HCT116 (cell line): Measurements from ENCODE around the gene PGRMC1. TPM values are rescaled to one million over a fixed set of nuclear protein-coding genes. Genes with fewer than 3 reads are reported as not detected.

Source experiments
- ATAC-seq: fragments of 200-7000 bp; cut with Tn5 transposase; 2 replicates; pipeline ENCODE4 v1.9.1; 2020; ENCODE audit warnings: mild to moderate bottlenecking, moderate library complexity
- BruUV-seq: library from RNA; stranded (reverse); fragments of 400-500 nt; replicated peaks from 2 replicates; lab custom pipeline; 2021; lab: Mats Ljungman, UMichigan
- CTCF ChIA-PET: fragments of 300-600 bp; sonication (Branson Sonifier 250); formaldehyde crosslinking; loops from one replicate; lab custom pipeline; 2021; ENCODE audit warnings: antibody characterized with exemption; lab: Charles Lee
- POLR2A ChIA-PET: fragments of 300-600, 350-600 bp; sonication (Branson Sonifier 250); formaldehyde crosslinking; loops from one replicate; lab custom pipeline; 2021; ENCODE audit warnings: antibody characterized with exemption; lab: Charles Lee
- RAD21 ChIA-PET, 2 experiments: fragments of 300-600 bp; sonication (Branson Sonifier 250); formaldehyde crosslinking; loops; one replicate each; lab custom pipeline; 2023; ENCODE audit warnings: low total read pairs in 2 of 2; ENCODE audit not compliant: uncharacterized antibody in 2 of 2, unreplicated experiment in 2 of 2, low non-redundant PET in 1 of 2; lab: Charles Lee
- DNase-seq: peaks from one replicate; pipeline ENCODE4 v3.0.0-alpha.2; 2010; ENCODE audit warnings: low read depth, low spot score
- H2AFZ ChIP-seq: fragments of 200-600 bp; shearing (Covaris generic), sonication (generic); 2 replicates; pipeline ENCODE4 v1.6.1; 2017; ENCODE audit warnings: low read depth, mixed run types, mixed read lengths, antibody characterized with exemption, low read length; ENCODE audit not compliant: poor library complexity, severe bottlenecking
- H3K27ac ChIP-seq: 2 replicates; pipeline ENCODE4 v1.5.1; 2012; ENCODE audit warnings: low read depth, low read length
- H3K27me3 ChIP-seq: fragments of 200-600 bp; sonication (generic); 2 replicates; pipeline ENCODE4 v1.6.1; 2016; ENCODE audit warnings: mixed run types, low read length, mixed read lengths; ENCODE audit not compliant: insufficient read depth
- H3K36me3 ChIP-seq, 2 experiments: fragments of 200-500 bp in 1 of 2; fragments of 200-600 bp in 1 of 2; sonication (Bioruptor generic) in 1 of 2; sonication (generic) in 1 of 2; 2 replicates each; pipeline versions ENCODE4 v1.5.1 to v1.6.1; 2014 to 2016; ENCODE audit warnings: low read length in 2 of 2, inconsistent platforms in 1 of 2, mixed read lengths in 1 of 2, mixed run types in 1 of 2; ENCODE audit not compliant: insufficient read depth in 2 of 2, control insufficient read depth in 1 of 2
- H3K4me1 ChIP-seq, 2 experiments: fragments of 200-600 bp in 1 of 2; sonication (generic) in 1 of 2; 2 replicates each; pipeline versions ENCODE4 v1.5.1 to v1.6.1; 2012 to 2017; ENCODE audit warnings: low read length in 2 of 2, inconsistent platforms in 1 of 2, mild to moderate bottlenecking in 1 of 2, mixed read lengths in 1 of 2, mixed run types in 1 of 2, moderate library complexity in 1 of 2; ENCODE audit not compliant: insufficient read depth in 2 of 2, control insufficient read depth in 1 of 2
- H3K4me2 ChIP-seq: fragments of 200-600 bp; sonication (generic); 2 replicates; pipeline ENCODE4 v1.6.1; 2017; ENCODE audit warnings: mixed run types, low read length, mixed read lengths
- H3K4me3 ChIP-seq, 2 experiments: fragments of 200-600 bp in 1 of 2; sonication (generic) in 1 of 2; replicated peaks in 1 of 2; 2 replicates each; pipeline ENCODE4 v1.5.1; 2011 to 2016; ENCODE audit warnings: low read length in 2 of 2, control low read depth in 1 of 2, low read depth in 1 of 2, mild to moderate bottlenecking in 1 of 2, mixed read lengths in 1 of 2, mixed run types in 1 of 2
- H3K79me2 ChIP-seq: fragments of 200-600 bp; sonication (generic); 2 replicates; pipeline ENCODE4 v1.6.1; 2017; ENCODE audit warnings: mild to moderate bottlenecking, mixed run types, low read length, moderate library complexity, mixed read lengths; ENCODE audit not compliant: insufficient read depth
- H3K9ac ChIP-seq: fragments of 200-600 bp; sonication (generic); 2 replicates; pipeline ENCODE4 v1.6.1; 2016; ENCODE audit warnings: low read length, mixed read lengths
- H3K9me2 ChIP-seq: fragments of 200-600 bp; sonication (generic), shearing (Covaris generic); 2 replicates; pipeline ENCODE4 v1.6.1; 2017; ENCODE audit warnings: mixed run types, mild to moderate bottlenecking, moderate library complexity; ENCODE audit not compliant: insufficient read depth
- H3K9me3 ChIP-seq, 2 experiments: fragments of 200-500 bp in 1 of 2; fragments of 200-600 bp in 1 of 2; sonication (Bioruptor generic) in 1 of 2; sonication (generic) in 1 of 2; 2 replicates each; pipeline ENCODE4 v1.6.1; 2014 to 2017; ENCODE audit warnings: low read length in 2 of 2, mixed read lengths in 2 of 2, inconsistent platforms in 1 of 2, low read depth in 1 of 2, mild to moderate bottlenecking in 1 of 2, mixed run types in 1 of 2, moderate library complexity in 1 of 2; ENCODE audit not compliant: control insufficient read depth in 1 of 2, insufficient read depth in 1 of 2
- H4K20me1 ChIP-seq: fragments of 200-600 bp; sonication (generic), shearing (Covaris generic); 2 replicates; pipeline ENCODE4 v1.6.1; 2017; ENCODE audit warnings: mixed run types, mild to moderate bottlenecking, moderate library complexity; ENCODE audit not compliant: insufficient read depth
- CEBPB ChIP-seq: IDR thresholded peaks from 2 replicates; pipeline ENCODE4 v1.6.1; 2012; ENCODE audit warnings: low read depth
- ELF1 ChIP-seq: IDR thresholded peaks from 2 replicates; pipeline ENCODE4 v1.6.1; 2012; ENCODE audit warnings: low read depth, borderline replicate concordance
- EZH2 ChIP-seq: fragments of 200-600 bp; sonication (generic); IDR thresholded peaks from 2 replicates; pipeline ENCODE4 v1.6.1; 2017; ENCODE audit warnings: antibody characterized with exemption, mixed run types
- EZH2phosphoT487 ChIP-seq: fragments of 200-600 bp; IDR thresholded peaks from 2 replicates; pipeline ENCODE4 v1.6.1; 2018; ENCODE audit warnings: antibody characterized with exemption, borderline replicate concordance
- POLR2A ChIP-seq: IDR thresholded peaks from 2 replicates; pipeline ENCODE4 v1.7.0; 2011; ENCODE audit warnings: borderline replicate concordance; ENCODE audit not compliant: insufficient read depth, insufficient read length; ENCODE audit errors: extremely low read depth
- POLR2AphosphoS5 ChIP-seq: IDR thresholded peaks from 2 replicates; pipeline ENCODE4 v1.6.1; 2011; ENCODE audit warnings: mild to moderate bottlenecking, low read depth, low read length, moderate library complexity
- SIN3A ChIP-seq: IDR thresholded peaks from 2 replicates; pipeline ENCODE4 v1.6.1; 2012; ENCODE audit warnings: low read depth
- SP1 ChIP-seq: IDR thresholded peaks from 2 replicates; pipeline ENCODE4 v1.6.1; 2012; ENCODE audit warnings: low read depth
- SRF ChIP-seq: IDR thresholded peaks from 2 replicates; pipeline ENCODE4 v1.6.1; 2012; ENCODE audit warnings: low read depth
- YY1 ChIP-seq: IDR thresholded peaks from 2 replicates; pipeline ENCODE4 v1.6.1; 2011; ENCODE audit warnings: low read length, low read depth, moderate library complexity, mild to moderate bottlenecking; ENCODE audit not compliant: insufficient replicate concordance; ENCODE audit errors: extremely low read depth
- ZNF274 ChIP-seq: fragments of 200-500 bp; sonication (Bioruptor generic); IDR thresholded peaks from 2 replicates; pipeline ENCODE4 v1.6.1; 2014; ENCODE audit warnings: mild to moderate bottlenecking, low read depth, low read length, inconsistent platforms
- intact Hi-C: fragments of 100-400 bp; cut with micrococcal nuclease; formaldehyde crosslinking; loops from 2 replicates; pipeline ENCODE4 v1.10.0; 2022
- total RNA-seq: library from RNA; stranded (reverse); gene quantifications from one replicate; pipeline ENCODE4 v1.2.1, GENCODE V29; 2021; ENCODE audit not compliant: unreplicated experiment
- TF ChIP-seq, protein P1 (sequence below), 3 experiments: fragments of 200-600 bp in 1 of 3; sonication (generic) in 1 of 3; IDR thresholded peaks in 2 of 3; conservative IDR thresholded peaks in 1 of 3; 2 replicates each; pipeline ENCODE4 v1.5.1; 2012 to 2017; ENCODE audit warnings: low read depth in 2 of 3, low read length in 2 of 3, antibody characterized with exemption in 1 of 3, borderline replicate concordance in 1 of 3, control low read depth in 1 of 3, mild to moderate bottlenecking in 1 of 3, mixed read lengths in 1 of 3, mixed run types in 1 of 3, moderate library complexity in 1 of 3; ENCODE audit not compliant: insufficient read depth in 1 of 3
- TF ChIP-seq, protein P2 (sequence below): IDR thresholded peaks from 2 replicates; pipeline ENCODE4 v1.6.1; 2011; ENCODE audit warnings: mild to moderate bottlenecking, low read length, moderate library complexity; ENCODE audit not compliant: insufficient replicate concordance; ENCODE audit errors: extremely low read depth

The PGRMC1 gene
- total RNA-seq, 1 experiment from 2014 or later, result 81.6 TPM

DNA sequence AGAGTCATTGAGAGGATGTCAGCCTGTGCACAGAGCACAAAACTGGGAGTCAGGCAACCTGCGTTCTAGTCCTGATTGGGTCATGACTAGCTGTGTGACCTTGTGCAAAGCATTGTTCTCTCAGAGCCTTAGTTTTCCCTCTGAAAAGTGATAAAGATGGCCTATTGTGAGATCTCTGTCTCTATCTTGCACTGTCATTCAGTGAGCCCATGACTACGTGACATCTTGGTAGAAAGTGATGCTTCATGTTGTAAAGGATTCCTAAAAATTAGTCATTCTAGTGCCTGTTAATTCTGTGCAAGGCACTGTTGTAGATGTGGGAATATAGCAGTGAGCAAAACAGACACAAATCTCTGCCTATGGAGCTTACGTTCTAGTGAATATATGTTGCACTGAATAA is 2.5 kb downstream of the PGRMC1 start:
- RAD21 ChIA-PET, result no interaction called here

DNA sequence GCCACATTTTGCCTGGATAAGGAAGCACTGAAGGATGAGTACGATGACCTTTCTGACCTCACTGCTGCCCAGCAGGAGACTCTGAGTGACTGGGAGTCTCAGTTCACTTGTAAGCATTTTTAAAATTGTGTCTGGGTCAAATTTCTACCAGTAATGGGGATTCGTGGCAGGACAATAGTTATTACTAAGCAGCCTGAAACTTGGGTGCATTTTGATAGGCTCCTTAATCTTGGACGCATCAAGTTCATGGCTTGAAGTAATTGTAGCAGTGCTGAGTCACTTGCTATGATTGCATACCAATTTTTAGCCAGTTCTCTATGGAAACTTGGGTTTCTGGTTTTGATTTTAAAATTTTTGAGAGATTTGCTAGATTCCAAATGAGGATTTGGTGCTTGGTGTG is 4.3 kb downstream of the PGRMC1 start:
- ChIA-PET POLR2A (no interaction called here), CTCF (no interaction called here), RAD21 (no interaction called here)
- H2AFZ ChIP-seq, result no peak overlapping the region
- intact Hi-C loops, result no loop called here
- no peak overlapping the region for H3K27ac ChIP-seq
- no peak overlapping the region for H3K9ac ChIP-seq
- H4K20me1 ChIP-seq, result no peaks in the 10 kb centered on the region
- peaks cover 0 to 11% of the 10 kb centered on the region in 2 experiments; a peak in 3 of 4 replicates for H3K36me3 ChIP-seq
- no peaks in the 10 kb centered on the region for H3K27me3 ChIP-seq
- no peaks in the 10 kb centered on the region for H3K9me3 ChIP-seq
- H3K79me2 ChIP-seq, result peaks cover 53% of the 10 kb centered on the region
- H3K4me2 ChIP-seq, result no peak overlapping the region
- no peak for DNase-seq
- H3K9me2 ChIP-seq, result no peaks in the 10 kb centered on the region
- peaks cover 0 to 12% of the 10 kb centered on the region in 2 experiments; a peak in 2 of 4 replicates for H3K4me1 ChIP-seq
- no TSS peak for BruUV-seq
- H3K4me3 ChIP-seq, result no peak overlapping the region
- TF ChIP-seq POLR2AphosphoS5, result no peak
- TF ChIP-seq CEBPB, result no peak
- no peak for TF ChIP-seq POLR2A
- no peak for TF ChIP-seq SP1
- TF ChIP-seq ELF1, result no peak
- TF ChIP-seq, protein P1, sequence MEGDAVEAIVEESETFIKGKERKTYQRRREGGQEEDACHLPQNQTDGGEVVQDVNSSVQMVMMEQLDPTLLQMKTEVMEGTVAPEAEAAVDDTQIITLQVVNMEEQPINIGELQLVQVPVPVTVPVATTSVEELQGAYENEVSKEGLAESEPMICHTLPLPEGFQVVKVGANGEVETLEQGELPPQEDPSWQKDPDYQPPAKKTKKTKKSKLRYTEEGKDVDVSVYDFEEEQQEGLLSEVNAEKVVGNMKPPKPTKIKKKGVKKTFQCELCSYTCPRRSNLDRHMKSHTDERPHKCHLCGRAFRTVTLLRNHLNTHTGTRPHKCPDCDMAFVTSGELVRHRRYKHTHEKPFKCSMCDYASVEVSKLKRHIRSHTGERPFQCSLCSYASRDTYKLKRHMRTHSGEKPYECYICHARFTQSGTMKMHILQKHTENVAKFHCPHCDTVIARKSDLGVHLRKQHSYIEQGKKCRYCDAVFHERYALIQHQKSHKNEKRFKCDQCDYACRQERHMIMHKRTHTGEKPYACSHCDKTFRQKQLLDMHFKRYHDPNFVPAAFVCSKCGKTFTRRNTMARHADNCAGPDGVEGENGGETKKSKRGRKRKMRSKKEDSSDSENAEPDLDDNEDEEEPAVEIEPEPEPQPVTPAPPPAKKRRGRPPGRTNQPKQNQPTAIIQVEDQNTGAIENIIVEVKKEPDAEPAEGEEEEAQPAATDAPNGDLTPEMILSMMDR (IDR thresholded peaks at IDR 0.05 in 2 of 3, conservative IDR thresholded peaks at IDR 0.05 in 1 of 3; ENCODE audit: borderline replicate concordance in 1 of 3, insufficient read depth in 1 of 3, low read depth in 2 of 3, low read length in 2 of 3), result no peak
- no peak for TF ChIP-seq ZNF274
- TF ChIP-seq SIN3A, result no peak
- TF ChIP-seq YY1, result no peak
- no peak for ATAC-seq

More for the DNA sequence above, 2.5 kb downstream of the PGRMC1 start:
- H3K27me3 ChIP-seq, result no peaks in the 10 kb centered on the region
- H3K79me2 ChIP-seq, result peaks cover 53% of the 10 kb centered on the region
- TF ChIP-seq, protein P2, sequence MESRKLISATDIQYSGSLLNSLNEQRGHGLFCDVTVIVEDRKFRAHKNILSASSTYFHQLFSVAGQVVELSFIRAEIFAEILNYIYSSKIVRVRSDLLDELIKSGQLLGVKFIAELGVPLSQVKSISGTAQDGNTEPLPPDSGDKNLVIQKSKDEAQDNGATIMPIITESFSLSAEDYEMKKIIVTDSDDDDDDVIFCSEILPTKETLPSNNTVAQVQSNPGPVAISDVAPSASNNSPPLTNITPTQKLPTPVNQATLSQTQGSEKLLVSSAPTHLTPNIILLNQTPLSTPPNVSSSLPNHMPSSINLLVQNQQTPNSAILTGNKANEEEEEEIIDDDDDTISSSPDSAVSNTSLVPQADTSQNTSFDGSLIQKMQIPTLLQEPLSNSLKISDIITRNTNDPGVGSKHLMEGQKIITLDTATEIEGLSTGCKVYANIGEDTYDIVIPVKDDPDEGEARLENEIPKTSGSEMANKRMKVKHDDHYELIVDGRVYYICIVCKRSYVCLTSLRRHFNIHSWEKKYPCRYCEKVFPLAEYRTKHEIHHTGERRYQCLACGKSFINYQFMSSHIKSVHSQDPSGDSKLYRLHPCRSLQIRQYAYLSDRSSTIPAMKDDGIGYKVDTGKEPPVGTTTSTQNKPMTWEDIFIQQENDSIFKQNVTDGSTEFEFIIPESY, result no peak
- TF ChIP-seq SIN3A (no peak), CEBPB (no peak), POLR2A (no peak), POLR2AphosphoS5 (no peak), SRF (no peak), EZH2phosphoT487 (no peak), SP1 (no peak), EZH2 (no peak)
- no peaks in the 10 kb centered on the region for H3K9me2 ChIP-seq
- no peak for ATAC-seq
- ChIA-PET POLR2A (no interaction called here), CTCF (no interaction called here)
- no TSS peak for BruUV-seq
- H3K36me3 ChIP-seq, result peaks cover 0 to 11% of the 10 kb centered on the region in 2 experiments; a peak in 2 of 4 replicates
- no peak overlapping the region for H2AFZ ChIP-seq
- no peaks in the 10 kb centered on the region for H3K9me3 ChIP-seq
- intact Hi-C loops, result no loop called here
- H4K20me1 ChIP-seq, result no peaks in the 10 kb centered on the region
- peaks cover 0 to 14% of the 10 kb centered on the region in 2 experiments; a peak in 2 of 4 replicates for H3K4me1 ChIP-seq
- DNase-seq, result no peak
- no peak overlapping the region for H3K9ac ChIP-seq
- H3K4me2 ChIP-seq, result no peak overlapping the region
- H3K27ac ChIP-seq, result no peak overlapping the region
- H3K4me3 ChIP-seq, result no peak overlapping the region
